Measurements from ENCODE around the gene P2RY10.
"Not testable (repeated sequence)": the region's sequence is repeated elsewhere in the genome, so short reads cannot be mapped to it uniquely, and the experiment has no call there.

Gene P2RY10, protein sequence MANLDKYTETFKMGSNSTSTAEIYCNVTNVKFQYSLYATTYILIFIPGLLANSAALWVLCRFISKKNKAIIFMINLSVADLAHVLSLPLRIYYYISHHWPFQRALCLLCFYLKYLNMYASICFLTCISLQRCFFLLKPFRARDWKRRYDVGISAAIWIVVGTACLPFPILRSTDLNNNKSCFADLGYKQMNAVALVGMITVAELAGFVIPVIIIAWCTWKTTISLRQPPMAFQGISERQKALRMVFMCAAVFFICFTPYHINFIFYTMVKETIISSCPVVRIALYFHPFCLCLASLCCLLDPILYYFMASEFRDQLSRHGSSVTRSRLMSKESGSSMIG

DNA sequence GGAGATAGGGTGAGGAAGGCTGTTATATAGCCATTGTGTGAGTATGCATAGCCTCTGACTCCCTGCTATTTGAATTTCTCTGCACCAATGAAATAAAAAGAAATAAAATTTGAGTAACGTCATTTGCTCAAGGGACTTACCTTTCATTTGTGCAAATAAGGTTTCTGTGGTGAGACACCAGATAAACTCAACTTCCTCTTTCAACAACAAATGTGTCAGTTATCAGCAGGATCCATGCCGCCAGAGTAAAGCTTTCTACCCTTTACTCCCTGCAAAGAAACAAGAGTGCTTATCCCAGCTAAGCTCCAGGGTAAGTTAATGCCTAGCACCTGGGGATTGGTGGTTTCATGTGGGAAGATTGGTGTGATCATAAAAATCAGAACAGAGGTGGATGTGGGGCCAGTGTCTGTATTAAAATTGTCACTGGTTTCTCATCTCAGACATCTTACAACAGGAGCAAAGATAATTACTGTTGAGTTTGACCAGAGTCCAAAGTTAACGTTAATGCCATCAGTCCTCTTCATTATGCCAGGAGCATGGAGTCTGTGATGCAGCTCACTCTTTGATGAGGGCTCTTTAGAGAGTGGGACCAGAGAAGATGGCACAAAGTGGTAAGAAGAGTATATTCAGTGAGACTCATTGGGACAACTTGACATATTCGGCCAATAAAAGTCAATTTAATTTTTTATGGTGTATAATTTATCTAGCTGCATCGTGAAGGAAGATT is at the start of gene P2RY10:
Gene P2RY10 (plus strand): TSS at position 206 of the 727 bp plus-strand sequence. CDS start 15,130 bp downstream, outside the sequence.
- DNase-seq, result peak; percentile 16

DNA sequence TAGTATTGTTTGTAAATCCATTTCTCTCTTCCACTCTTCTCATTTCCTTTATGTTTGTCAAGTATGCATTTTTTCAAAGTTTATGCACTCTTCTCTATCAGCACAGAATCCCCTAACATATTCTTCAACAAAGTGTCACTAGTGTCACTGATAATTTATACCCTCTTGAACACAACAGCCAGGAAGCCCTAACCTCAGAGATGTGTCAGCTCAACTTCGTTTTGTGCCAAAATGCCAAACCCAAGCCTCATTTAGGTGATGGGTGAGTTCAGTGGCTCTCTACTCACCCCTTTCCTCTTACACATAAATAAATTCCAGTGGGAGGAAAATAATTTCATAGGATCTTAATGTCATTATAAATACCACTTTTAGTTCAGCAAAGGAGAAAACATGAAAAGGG is 22.4 kb upstream of the P2RY10 start:
- no peak for DNase-seq

DNA sequence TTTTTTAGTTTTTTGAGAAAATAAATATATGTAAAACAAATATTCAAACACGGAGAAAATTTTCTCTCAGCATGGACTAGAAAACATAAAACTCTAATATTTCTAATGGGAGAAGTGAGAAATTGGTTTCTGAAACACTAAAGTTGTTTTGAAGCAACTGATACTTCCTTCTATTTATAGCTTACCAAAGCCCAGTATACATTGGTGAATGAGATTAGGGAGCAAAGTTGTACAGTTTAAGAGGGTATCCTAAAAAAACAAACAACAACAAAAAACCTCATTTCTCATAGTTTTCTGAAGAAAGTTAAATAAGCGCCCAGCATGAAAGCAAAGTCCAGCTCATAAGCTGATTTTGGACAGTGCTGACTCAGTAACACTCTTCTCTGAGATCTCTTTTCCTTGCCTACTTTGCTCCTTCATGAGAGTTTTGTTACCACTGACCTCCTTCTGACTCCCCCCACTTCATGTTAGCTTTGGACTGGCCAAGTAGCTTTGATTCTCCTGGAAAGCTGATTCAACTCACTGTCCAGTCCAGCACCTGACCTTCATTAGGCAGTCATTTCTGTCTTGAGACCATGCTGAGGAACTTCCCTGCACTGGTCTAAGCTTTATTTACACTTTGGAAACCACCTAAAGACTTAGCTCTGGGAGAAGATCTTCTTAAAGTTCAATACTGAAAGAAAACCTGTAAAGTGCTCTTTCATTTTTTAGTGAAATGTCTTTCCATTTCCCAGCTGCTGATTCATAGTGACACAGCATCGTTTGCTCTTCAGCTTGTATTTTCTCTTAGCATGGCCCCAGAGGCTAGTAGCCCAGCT is 21.8 kb upstream of the P2RY10 start:
- DNase-seq, result no peak

DNA sequence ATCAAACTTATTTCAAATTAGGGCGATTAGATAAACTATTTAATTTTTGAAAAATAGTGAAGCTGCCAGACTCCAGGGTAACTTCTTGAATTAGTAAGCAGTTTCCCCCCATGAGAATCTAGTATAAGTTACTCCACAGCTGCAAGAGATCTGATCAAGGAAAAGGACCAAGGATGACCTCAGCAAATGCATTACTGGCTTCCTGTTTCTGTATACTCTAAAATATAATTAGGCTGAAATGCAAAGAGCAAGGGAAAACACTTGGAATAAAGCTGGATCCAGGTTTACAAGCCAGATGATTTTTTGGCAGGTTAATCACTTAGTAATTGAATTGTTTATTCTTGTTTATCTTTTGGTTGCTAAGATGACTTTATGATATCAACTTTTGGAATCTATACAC is 13.4 kb upstream of the P2RY10 start:
- no peak for DNase-seq

DNA sequence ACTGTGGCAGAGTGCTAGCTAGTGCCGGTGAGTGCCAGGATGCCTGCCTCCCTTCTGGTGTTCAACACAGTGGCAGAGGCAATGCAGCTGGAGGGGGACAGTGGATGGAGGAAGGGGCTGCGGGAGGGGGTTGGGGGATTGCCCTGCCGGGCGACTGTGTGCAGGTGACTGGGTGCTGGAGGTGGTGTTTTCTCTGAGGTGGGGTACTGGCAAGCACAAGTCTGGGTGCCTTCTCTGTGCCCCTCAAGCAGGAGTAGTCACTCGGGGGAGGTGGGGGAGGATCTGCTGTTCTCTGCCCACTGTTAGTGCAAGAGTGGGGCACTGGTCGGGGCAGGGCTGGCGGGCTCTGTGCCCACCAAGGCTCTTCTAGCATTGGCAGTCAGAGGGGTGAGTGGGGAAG is 10.3 kb upstream of the P2RY10 start:
- no peak for DNase-seq

DNA sequence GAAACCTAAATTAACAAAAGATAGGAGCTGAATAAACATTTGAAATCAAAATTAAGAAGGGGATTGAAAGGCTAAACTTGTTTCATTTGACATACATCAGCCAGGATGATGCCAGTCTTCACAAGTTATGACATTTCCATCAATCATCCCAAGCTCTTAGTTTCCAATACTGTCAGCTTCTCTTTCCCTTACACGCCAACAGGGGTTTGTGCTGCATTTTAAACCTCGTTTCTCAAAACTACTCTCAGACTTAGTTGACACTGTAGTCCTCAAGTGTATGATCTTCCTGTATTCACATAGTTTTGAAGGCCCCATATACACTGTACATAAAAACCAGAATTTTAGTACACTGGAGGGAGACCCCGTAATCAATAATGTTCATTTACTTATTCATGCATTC is 840 bp upstream of the P2RY10 start:
- no peak for DNase-seq

DNA sequence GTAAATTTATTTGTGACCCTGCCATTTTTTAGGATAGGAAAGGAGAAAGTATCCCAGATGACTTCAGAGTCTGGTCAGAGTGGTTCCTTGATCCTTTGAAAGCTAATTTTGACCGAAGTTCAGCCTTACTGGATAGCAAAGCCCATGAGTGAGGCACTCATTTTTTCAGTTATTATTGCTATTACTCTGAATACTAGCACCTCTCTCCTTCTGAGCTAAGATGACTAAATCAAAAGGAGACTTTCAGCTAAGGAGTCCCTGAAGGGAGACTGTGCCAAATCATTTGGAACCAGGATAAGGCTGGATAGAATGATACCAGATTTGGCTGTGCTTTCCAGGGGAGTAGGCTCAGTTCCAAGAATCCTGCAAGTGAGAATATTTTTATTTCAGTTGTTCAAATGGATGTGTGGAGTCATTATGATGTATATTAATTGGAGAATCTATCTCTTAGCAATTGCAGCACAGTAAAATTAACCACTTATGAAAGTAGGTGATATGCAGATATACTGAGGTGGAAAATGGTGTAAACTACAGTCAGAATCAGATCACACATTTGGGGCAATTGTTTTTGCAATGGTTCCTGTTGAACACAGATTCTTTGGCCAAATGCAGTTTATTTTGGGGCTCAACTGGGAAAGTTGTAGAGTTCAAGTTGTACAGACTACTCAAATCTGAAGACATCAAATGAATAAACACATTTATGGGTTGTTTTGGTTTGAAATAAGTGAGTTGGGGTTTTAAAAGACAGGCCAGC is 1.2 kb downstream of the P2RY10 start:
- no peak for DNase-seq

DNA sequence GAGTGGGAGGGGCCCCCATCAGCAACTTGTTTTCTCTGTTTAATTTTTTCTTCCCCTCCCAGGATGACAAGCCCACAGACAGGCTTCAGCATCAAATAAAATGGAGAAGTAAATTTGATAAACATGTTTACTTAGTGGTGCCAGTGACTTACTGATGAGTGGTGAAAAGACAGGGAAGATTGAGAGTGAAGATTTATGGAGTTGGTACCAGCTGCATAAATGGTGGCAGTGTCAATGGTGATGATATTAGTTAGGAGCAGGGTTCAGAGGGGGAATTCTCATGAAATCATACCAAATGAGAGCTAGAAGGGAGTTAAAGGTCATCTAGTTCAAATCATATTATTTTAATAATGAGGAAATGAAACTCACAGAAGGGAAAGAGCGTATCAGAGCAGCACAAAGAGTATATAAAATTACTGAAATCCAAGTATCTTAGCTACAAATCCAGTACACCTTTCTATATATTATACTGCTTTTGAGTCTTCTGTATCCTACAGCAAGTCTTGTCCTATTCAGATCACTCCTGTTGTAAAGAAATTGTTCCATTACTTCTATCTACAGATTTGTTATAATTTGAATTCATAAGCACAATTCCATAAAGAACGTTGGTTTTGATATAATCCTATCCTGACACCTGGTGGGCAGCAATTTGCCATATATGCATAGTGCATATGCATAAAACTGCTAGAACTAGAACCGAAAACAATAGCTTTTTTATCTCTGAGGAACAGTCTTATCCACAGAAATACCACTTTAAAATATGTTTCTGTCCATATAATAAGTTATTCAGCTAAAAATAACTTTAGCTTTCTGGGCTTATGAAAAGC is 5.0 kb downstream of the P2RY10 start:
- no peak for DNase-seq

DNA sequence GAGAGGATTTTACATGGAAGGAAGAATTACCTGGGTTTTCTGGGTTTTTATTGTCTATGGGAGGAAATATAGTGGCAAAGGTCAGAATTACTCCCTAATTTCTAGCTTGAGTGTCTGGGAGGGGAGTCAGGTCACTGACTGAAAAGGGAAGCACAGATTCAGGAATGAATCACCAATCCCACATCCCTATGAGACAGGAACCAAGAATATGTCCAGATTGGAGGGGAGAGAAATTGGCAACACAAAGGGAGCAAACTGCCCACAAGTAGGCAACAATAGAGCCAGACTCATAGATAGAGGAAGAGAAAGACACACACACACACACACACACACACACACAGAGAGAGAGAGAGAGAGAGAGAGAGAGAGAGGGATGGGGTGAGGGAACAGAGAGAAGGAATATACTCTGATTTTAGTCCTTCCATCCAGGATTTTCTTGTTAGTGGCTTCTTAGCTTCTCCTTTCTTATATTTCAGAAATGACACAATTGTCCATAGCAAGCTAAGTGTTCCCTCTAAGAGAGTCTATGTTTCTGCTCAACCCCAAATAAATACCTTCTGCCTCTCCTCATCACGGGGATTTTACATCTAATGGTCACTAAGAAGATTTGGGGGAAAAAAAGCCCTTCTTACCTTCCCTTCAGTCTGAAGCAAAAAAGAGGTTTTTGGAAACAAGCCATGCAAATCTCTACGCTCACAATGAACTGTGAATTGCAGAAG is 12.0 kb downstream of the P2RY10 start:
- no peak for DNase-seq

DNA sequence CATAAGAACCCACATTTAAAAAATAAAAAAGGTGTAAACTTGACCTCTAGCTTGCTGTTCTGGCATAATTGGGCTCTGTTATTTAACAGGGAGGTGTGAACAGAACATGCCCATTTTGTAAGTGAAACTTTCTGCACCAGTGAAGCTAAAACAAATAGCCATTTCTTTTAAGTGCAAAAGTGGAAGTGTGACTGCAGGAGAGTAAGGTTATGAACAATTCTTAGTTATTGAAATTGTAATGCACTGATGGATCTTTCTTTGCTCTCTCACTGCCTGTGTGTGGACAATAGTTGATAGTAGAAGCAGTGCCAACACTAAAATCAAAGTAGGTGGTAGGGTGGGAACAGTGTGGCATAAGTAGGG is 12.6 kb downstream of the P2RY10 start:
- DNase-seq, result no peak

DNA sequence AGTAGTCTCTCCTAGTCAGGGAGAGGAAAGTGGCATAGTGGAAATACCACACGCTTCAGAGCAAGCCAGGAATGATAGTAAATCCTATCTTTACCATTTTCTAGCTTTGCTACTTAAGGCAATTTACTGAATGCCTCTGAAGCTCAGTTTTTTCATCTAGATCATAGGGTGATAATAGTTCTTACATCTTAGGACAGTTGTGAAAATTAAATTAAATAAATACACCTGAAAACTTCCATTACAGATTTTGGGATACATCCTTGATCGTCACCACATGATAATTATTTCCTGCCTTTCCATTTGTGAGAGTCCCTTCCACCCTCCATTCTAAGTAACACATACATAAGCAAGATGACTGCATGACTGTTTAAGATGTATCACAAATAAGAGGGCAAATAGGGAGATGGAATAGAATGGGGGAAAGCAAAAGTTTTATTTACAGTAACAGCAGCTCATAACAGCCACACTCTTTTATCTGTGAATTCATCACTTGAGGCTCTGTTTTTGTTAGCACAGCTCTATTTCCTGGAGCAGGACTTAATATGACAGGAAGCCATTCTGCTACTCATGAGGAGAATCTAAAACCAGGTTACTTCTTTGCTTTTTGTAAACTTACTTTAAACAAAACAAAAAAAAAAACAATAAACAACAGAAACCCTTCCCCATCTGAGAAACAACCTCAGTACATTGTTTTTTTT is 13.4 kb downstream of the P2RY10 start:
- no peak for DNase-seq

DNA sequence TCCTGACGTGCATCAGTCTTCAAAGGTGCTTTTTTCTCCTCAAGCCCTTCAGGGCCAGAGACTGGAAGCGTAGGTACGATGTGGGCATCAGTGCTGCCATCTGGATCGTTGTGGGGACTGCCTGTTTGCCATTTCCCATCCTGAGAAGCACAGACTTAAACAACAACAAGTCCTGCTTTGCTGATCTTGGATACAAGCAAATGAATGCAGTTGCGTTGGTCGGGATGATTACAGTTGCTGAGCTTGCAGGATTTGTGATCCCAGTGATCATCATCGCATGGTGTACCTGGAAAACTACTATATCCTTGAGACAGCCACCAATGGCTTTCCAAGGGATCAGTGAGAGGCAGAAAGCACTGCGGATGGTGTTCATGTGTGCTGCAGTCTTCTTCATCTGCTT is 15.7 kb downstream of the P2RY10 start:
- DNase-seq, result no peak

DNA sequence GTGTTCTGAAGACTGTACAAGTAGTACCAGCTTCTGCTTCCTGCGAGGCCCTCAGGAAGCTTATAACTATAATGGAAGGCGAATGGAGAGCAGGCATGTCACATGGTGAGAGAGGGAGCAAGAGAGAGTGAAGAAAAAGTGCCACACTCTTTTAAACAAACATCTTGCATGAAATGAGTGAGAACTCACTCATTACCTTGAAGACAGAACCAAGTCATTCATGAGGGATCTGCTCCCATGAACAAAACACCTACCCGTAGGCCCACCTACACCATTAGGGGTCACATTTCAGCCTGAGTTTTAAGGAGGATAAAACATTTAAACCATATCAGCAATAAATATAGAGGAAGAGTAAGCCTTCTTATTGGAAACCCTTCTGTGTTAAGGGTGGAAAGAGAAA is 19.4 kb downstream of the P2RY10 start:
- DNase-seq, result no peak

DNA sequence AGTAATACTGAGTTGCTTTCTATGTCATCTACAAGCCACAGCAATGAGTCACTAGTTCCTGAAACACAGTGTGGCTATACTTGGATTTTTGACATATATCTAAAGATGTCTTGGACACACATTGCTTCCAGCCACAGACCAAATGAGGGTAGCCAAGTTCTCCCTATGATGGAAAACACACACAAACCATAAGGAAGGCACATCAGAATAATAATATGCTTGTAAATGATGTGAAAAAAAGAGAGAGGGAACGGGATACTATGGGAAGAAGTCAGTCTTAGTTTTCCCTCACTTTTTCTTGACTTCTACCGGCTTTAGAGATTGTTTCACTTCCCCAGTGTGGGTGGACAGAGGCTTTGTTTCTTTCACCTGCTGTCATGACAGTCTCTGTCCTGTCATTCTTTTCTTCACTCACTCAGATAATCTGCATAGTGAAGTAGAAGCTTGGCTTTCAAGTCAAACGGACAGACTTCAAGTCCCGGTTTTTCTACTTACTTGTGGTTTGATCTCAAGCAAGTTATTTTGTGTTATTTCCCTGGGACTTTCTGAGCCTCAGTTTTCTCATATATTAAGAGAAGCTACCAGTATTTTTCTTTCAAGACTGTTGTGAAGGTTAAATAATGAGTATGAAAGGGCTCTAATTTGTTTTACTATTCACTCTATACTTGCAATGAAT is 34.7 kb downstream of the P2RY10 start:
- DNase-seq, result peak; percentile 3

DNA sequence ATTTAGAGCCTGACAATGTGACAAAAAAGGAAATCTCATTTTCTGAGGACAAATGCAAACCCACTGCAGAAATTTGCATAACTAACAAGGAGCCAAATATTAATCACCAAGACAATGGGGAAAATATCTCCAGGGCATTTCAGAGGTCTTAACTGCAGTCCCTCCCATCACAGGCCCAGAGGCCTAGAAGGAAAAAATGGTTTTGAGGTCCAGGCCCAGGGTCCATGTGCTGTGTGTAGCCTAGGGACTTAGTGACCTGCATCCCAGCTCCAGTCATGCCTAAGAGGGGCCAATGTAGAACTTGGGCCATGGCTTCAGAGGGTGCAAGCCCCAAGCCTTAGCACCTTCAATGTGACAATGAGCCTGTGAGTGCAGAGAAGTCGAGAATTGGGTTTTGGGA is 44.2 kb downstream of the P2RY10 start:
- no peak for DNase-seq

DNA sequence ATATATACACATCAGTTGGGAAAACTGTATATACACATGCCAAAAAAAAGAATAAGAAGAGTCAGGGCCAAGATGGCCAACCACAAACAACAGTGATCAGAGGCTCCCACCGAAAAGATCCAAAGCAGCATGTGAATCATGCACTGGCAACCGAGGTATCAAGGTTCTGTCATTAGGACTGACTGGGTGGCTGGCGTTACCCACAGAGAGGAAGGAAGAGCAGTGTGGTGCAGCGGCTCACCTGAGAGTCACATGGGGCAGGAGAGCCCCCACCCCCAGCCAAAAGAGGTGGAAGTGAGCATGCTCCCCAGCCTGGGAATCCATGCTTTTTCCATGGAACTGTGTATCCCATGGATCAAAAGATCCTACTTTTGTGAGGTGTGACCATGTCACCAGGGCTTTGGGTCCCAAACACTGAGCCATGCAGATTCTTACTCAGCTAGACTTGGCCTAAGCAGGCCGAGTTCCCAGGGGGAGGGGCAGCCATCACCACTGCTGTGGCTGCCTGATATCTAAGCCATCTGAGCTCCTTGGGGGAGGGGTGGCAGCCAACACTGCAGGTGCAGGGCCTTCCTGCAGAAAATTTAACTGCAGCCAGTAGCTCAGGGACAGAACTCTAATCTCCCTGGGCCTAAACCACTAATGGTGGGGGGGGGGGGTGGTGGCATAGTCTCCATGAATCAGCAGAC is 52.8 kb downstream of the P2RY10 start:
- DNase-seq, result peak; percentile 19

DNA sequence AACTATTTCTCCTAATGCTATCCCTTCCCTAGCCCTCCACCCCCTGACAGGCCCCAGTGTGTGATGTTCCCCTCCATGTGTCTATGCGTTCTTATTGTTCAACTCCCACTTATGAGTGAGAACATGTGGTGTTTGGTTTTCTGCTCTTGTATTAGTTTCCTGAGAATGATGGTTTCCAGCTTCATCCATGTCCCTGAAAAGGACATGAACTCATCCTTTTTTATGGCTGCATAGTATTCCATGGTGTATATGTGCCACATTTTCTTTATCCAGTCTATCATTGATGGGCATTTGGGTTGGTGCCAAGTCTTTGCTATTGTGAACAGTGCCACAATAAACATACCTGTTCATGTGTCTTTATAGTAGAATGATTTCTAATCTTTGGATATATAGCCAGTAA is 62.3 kb downstream of the P2RY10 start:
- DNase-seq, result not testable (repeated sequence)

Data from activated naive CD4-positive, alpha-beta T cell treated with Interleukin-2 at 50 U/mL for 16 hours (primary cell).